NCI-H187 treated with DMSO at 0.1 percent for 48 hours (cell line): ENCODE data around the gene OCSTAMP.

Experiments used
- DNase-seq: peaks from one replicate; lab custom pipeline; 2025; lab: John Stamatoyannopoulos, UW

OCSTAMP gene

GRCh38 chr20:46512943-46513844 is 37.3 kb downstream of the OCSTAMP start, which contains the start of gene ZNF334:
ZNF334 (minus strand) TSS chr20:46513559; CDS start chr20:46512102, 1,457 bp downstream.
- no peak for DNase-seq

GRCh38 chr20:46509523-46509922 is 40.9 kb downstream of the OCSTAMP start:
- no peak for DNase-seq

GRCh38 chr20:46507760-46508407 is 42.6 kb downstream of the OCSTAMP start:
- DNase-seq = no peak

- no peak for DNase-seq
Measured at GRCh38 chr20:46505506-46505905, 44.9 kb downstream of the OCSTAMP start.

GRCh38 chr20:46501961-46502360 is 48.5 kb downstream of the OCSTAMP start:
- no peak for DNase-seq

- no peak for DNase-seq
Measured at GRCh38 chr20:46501337-46501942, 49.0 kb downstream of the OCSTAMP start.

GRCh38 chr20:46494077-46494476 is 56.4 kb downstream of the OCSTAMP start:
- no peak for DNase-seq

GRCh38 chr20:46491354-46491753 is 59.1 kb downstream of the OCSTAMP start:
- DNase-seq = no peak
